ENCODE results near the gene RHBDD2. TPM values are rescaled to one million over a fixed set of nuclear protein-coding genes. Genes with fewer than 3 reads are reported as not detected.
A peak's percentile ranks its signal among the peaks of the same experiment; 100 is the strongest.

The RHBDD2 gene
- polyA plus RNA-seq, 3 donors: 34.1 to 54.6 (median 53.1) TPM

DNA sequence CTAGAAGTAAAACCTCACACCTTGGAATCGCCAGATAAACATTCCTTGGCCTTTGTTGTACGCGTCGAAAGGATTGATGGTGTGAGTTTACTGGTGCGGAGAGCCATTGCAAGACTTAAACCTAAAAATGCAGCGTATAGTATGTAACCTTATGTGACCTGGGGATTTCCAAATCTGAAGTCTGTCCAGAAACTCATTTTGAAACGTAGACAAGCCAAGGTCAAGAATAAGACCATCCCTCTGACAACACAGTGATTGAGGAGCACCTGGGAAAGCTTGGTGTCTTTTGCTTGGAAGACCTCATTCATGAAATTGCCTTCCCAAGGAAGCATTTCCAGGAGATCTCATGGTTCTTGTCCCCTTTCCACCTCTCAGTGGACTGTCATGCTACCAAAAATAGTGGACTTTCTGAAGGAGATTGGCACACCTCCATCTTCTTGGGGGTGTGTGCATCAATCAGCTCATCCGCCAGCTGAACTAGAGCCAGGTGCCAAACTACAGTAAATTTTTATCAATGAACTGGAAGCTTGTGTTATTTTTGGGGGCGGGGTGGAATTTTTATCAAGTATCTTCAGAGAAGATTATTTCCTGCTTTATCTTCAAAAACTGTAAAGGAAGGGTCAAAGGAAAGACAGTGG lies 44.3 kb downstream of the RHBDD2 start:
- H3K9me3 ChIP-seq (replicated peaks in 1 of 2; ENCODE audit: control insufficient read depth in 1 of 2, insufficient read depth in 1 of 2, low read length in 2 of 2): no peaks in the 10 kb centered on the region
- peaks cover 27 to 37% of the 10 kb centered on the region in 2 donors for H3K4me1 ChIP-seq (ENCODE audit: control insufficient read depth in 1 of 2, insufficient read depth in 2 of 2, low read length in 2 of 2)
- H3K27me3 ChIP-seq (ENCODE audit: control insufficient read depth in 2 of 2, insufficient read depth in 2 of 2, low read length in 2 of 2): no peaks in the 10 kb centered on the region
- peaks cover 82% of the 10 kb centered on the region for H3K79me2 ChIP-seq (ENCODE audit: insufficient read depth, low read length)
- Mint-ChIP-seq H3K4me1 (peaks cover 54% of the 10 kb centered on the region), H3K27me3 (ENCODE audit: low read depth in 3 of 3) (no peaks in the 10 kb centered on the region), H3K4me3 (no peak overlapping the region), H3K9me3 (no peaks in the 10 kb centered on the region), H3K27ac (no peak overlapping the region), H3K36me3 (peaks cover 24 to 53% of the 10 kb centered on the region in 2 donors)
- TF ChIP-seq, protein P1, sequence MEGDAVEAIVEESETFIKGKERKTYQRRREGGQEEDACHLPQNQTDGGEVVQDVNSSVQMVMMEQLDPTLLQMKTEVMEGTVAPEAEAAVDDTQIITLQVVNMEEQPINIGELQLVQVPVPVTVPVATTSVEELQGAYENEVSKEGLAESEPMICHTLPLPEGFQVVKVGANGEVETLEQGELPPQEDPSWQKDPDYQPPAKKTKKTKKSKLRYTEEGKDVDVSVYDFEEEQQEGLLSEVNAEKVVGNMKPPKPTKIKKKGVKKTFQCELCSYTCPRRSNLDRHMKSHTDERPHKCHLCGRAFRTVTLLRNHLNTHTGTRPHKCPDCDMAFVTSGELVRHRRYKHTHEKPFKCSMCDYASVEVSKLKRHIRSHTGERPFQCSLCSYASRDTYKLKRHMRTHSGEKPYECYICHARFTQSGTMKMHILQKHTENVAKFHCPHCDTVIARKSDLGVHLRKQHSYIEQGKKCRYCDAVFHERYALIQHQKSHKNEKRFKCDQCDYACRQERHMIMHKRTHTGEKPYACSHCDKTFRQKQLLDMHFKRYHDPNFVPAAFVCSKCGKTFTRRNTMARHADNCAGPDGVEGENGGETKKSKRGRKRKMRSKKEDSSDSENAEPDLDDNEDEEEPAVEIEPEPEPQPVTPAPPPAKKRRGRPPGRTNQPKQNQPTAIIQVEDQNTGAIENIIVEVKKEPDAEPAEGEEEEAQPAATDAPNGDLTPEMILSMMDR (IDR thresholded peaks at IDR 0.05): no peak
- no peak overlapping the region for H3K4me2 ChIP-seq (replicated peaks; ENCODE audit: extremely low read depth, low read length, poor library complexity, severe bottlenecking)
- no peak overlapping the region for H3K27ac ChIP-seq (ENCODE audit: low read depth in 1 of 2, low read length in 2 of 2)
- H3K36me3 ChIP-seq (replicated peaks in 1 of 2; ENCODE audit: control insufficient read depth in 1 of 2, insufficient read depth in 2 of 2, low read length in 2 of 2): peaks cover 0 to 8% of the 10 kb centered on the region in 2 donors
- DNase-seq: no peak
- 100% methylated on average over 1 of the region's 9 CpGs for WGBS (ENCODE audit: insufficient coverage)
- intact Hi-C loops (cut with micrococcal nuclease): no loop called here
- H3K4me3 ChIP-seq (replicated peaks in 1 of 3; ENCODE audit: low read depth in 2 of 3, low read length in 3 of 3): no peak overlapping the region
- H3K9ac ChIP-seq (ENCODE audit: insufficient read depth, low read length, poor library complexity, severe bottlenecking): no peak overlapping the region
- peaks cover 99% of the 10 kb centered on the region for H4K20me1 ChIP-seq (ENCODE audit: insufficient read depth, low read length)
- H2AFZ ChIP-seq (ENCODE audit: insufficient read depth, low read depth, low read length, poor library complexity, severe bottlenecking): no peak overlapping the region

DNA sequence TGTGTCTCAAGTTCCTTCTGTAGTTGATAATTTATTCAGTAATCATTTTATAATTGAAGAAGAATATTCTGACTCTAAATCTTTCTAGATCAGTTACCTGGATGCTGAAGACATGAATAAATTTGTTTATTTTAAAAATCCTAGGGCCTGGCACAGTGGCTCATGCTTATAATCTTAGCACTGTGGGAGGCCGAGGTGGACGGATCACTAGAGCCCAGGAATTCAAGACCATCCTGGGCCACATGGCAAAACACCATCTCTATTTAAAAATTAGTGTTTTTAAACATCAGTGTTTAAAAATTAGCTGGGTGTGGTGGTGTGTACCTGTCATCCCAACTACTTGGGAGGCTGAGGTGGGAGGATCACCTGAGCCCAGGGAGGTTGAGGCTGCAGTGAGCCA lies 45.4 kb downstream of the RHBDD2 start:
- no peak overlapping the region for H2AFZ ChIP-seq (ENCODE audit: insufficient read depth, low read depth, low read length, poor library complexity, severe bottlenecking)
- H3K4me3 Mint-ChIP-seq: no peak overlapping the region
- no peak overlapping the region for H3K4me3 ChIP-seq (replicated peaks in 1 of 3; ENCODE audit: low read depth in 2 of 3, low read length in 3 of 3)
- no peaks in the 10 kb centered on the region for H3K27me3 Mint-ChIP-seq (ENCODE audit: low read depth in 3 of 3)
- no peak overlapping the region for H3K4me2 ChIP-seq (replicated peaks; ENCODE audit: extremely low read depth, low read length, poor library complexity, severe bottlenecking)
- no CpG with 5 or more reads among the region's 2 CpGs for WGBS (ENCODE audit: insufficient coverage)
- TF ChIP-seq, protein P1 (IDR thresholded peaks at IDR 0.05): no peak
- intact Hi-C loops (cut with micrococcal nuclease): no loop called here
- no peak overlapping the region for H3K9ac ChIP-seq (ENCODE audit: insufficient read depth, low read length, poor library complexity, severe bottlenecking)
- peaks cover 27 to 37% of the 10 kb centered on the region in 2 donors for H3K4me1 ChIP-seq (ENCODE audit: control insufficient read depth in 1 of 2, insufficient read depth in 2 of 2, low read length in 2 of 2)
- no peaks in the 10 kb centered on the region for H3K9me3 ChIP-seq (replicated peaks in 1 of 2; ENCODE audit: control insufficient read depth in 1 of 2, insufficient read depth in 1 of 2, low read length in 2 of 2)
- DNase-seq: no peak
- peaks cover 45% of the 10 kb centered on the region for H3K4me1 Mint-ChIP-seq
- peak overlapping the region in 1 of 7 donors; percentile 68 for H3K27ac Mint-ChIP-seq
- H3K27ac ChIP-seq (ENCODE audit: low read depth in 1 of 2, low read length in 2 of 2): no peak overlapping the region
- H3K36me3 Mint-ChIP-seq: peaks cover 32 to 56% of the 10 kb centered on the region in 2 donors
- H3K79me2 ChIP-seq (ENCODE audit: insufficient read depth, low read length): peaks cover 81% of the 10 kb centered on the region
- H3K9me3 Mint-ChIP-seq: no peaks in the 10 kb centered on the region
- H4K20me1 ChIP-seq (ENCODE audit: insufficient read depth, low read length): peaks cover 99% of the 10 kb centered on the region
- no peaks in the 10 kb centered on the region for H3K27me3 ChIP-seq (ENCODE audit: control insufficient read depth in 2 of 2, insufficient read depth in 2 of 2, low read length in 2 of 2)
- peaks cover 0 to 19% of the 10 kb centered on the region in 2 donors for H3K36me3 ChIP-seq (replicated peaks in 1 of 2; ENCODE audit: control insufficient read depth in 1 of 2, insufficient read depth in 2 of 2, low read length in 2 of 2)
